Measurements from ENCODE around the gene WDFY1. TPM values are rescaled to one million over a fixed set of nuclear protein-coding genes. Genes with fewer than 3 reads are reported as not detected.

WDFY1 gene
- 10 to 100 TPM; 13.2 to 30.5 (median 14.3) TPM for total RNA-seq
- polyA plus RNA-seq: 10 to 100 TPM in 1 of 2 donors, 1 to 10 TPM in 1; 5.6 to 12.7 TPM
- long read RNA-seq, donor 1, full-length matches to known transcripts: 3 of 5 reads
- long read RNA-seq, donor 1, partial matches to known transcripts: 1 of 5 reads
- long read RNA-seq, donor 1, other reads (novel, unspliced or antisense): 1 of 5 reads
- long read RNA-seq, donor 2, full-length matches to known transcripts: 35 of 43 reads
- long read RNA-seq, donor 2, partial matches to known transcripts: 3 of 43 reads
- long read RNA-seq, donor 2, other reads (novel, unspliced or antisense): 5 of 43 reads
- long read RNA-seq, donor 3, full-length matches to known transcripts: 12 of 15 reads
- long read RNA-seq, donor 3, partial matches to known transcripts: 0 of 15 reads
- long read RNA-seq, donor 3, other reads (novel, unspliced or antisense): 3 of 15 reads

- peaks cover 0 to 74% (median 29%) of the 10 kb centered on the region in 12 donors for H3K4me1 ChIP-seq
- peak within 1 kb of the TSS; percentile 89 to 98 (median 95) for H3K27ac ChIP-seq
- WGBS, 4 donors: 0 to 2% (median 1%) methylated on average over 26 to 87 of the region's 87 CpGs
- peak within 1 kb of the TSS; percentile 70 to 100 (median 96) for H3K4me3 ChIP-seq
- peak in 1 of 12 donors; percentile 8 for TF ChIP-seq CTCF (IDR thresholded peaks at IDR 0.05)
- TF ChIP-seq POLR2A (IDR thresholded peaks at IDR 0.05): peak in 1 of 2 donors; percentile 70
- no peaks in the 10 kb centered on the region for H3K36me3 ChIP-seq
- no peaks in the 10 kb centered on the region for H3K9me3 ChIP-seq
- intact Hi-C loops (cut with DNase I): loop anchor here in 1 of 10 donors (1.0 kb wide), 1 partner anchor 12 kb away; the partner anchor contains the start of gene MRPL44
- H3K27me3 ChIP-seq: no peaks in the 10 kb centered on the region
- ATAC-seq: peak; percentile 87 to 98 (median 96)
- peak; percentile 90 to 96 (median 93) for DNase-seq
These were observed at the start of gene WDFY1 for GRCh38 chr2:223944703-223945531. TSS of gene WDFY1 (minus strand) at chr2:223945335. CDS start at chr2:223945284, 51 bp downstream.

- Histone ChIP-seq H3K9me3 (no peaks in the 10 kb centered on the region), H3K27me3 (no peaks in the 10 kb centered on the region), H3K36me3 (peaks cover 0 to 56% (median 3%) of the 10 kb centered on the region in 9 donors), H3K4me3 (no peak overlapping the region), H3K27ac (no peak overlapping the region), H3K4me1 (peaks cover 0 to 6% (median 0%) of the 10 kb centered on the region in 12 donors)
- intact Hi-C loops (cut with DNase I): loop anchor here in 7 of 10 donors (1.0 to 10.0 kb wide), 9 partner anchors 38 to 790 kb away; partner anchors contain the start of gene SERPINE2 (in 3 of the 7)
- 86 to 92% (median 89%) methylated on average over 4 of the region's 4 CpGs for WGBS, 4 donors
- no peak for TF ChIP-seq POLR2A (IDR thresholded peaks at IDR 0.05)
- TF ChIP-seq CTCF (IDR thresholded peaks at IDR 0.05): no peak
- ATAC-seq (no peak), DNase-seq (no peak)
These were observed 49.5 kb upstream of the WDFY1 start for GRCh38 chr2:223994562-223995162.

GRCh38 chr2:223993634-223994232 lies 48.6 kb upstream of the WDFY1 start:
- TF ChIP-seq POLR2A (IDR thresholded peaks at IDR 0.05): no peak
- peak; percentile 69 to 90 (median 82) for TF ChIP-seq CTCF (IDR thresholded peaks at IDR 0.05)
- H3K27ac ChIP-seq: no peak overlapping the region
- H3K36me3 ChIP-seq: peaks cover 0 to 55% (median 3%) of the 10 kb centered on the region in 9 donors
- ATAC-seq (peak; percentile 27 to 77 (median 68)), DNase-seq (peak in 4 of 5 donors; percentile 33 to 59 (median 52))
- intact Hi-C loops (cut with DNase I): loop anchor here (1.0 to 10.0 kb wide), 6 partner anchors 45 to 791 kb away; partner anchors contain the start of gene SERPINE2 (in 1 of the 10)
- WGBS, 4 donors: 33 to 36% (median 34%) methylated on average over 5 of the region's 5 CpGs
- H3K27me3 ChIP-seq: no peaks in the 10 kb centered on the region
- H3K9me3 ChIP-seq: no peaks in the 10 kb centered on the region
- H3K4me3 ChIP-seq: no peak overlapping the region
- peaks cover 0 to 6% (median 0%) of the 10 kb centered on the region in 12 donors for H3K4me1 ChIP-seq

All from heart left ventricle (tissue), 16 donors.